ENCODE results near the gene ELP1.
"Not testable (repeated sequence)": the region's sequence is repeated elsewhere in the genome, so short reads cannot be mapped to it uniquely, and the experiment has no call there.

GRCh38 chr9:108848296-108848695, 85.6 kb downstream of the ELP1 start:
- TF ChIP-seq POLR2AphosphoS5 (IDR thresholded peaks at IDR 0.05; ENCODE audit: borderline replicate concordance, low read depth, low read length); EZH2 (IDR thresholded peaks at IDR 0.05): not testable (repeated sequence)
